GM13976 (cell line): Measurements from ENCODE around the gene C11orf58.

ENCODE experiments used
- DNase-seq: peaks from one replicate; pipeline ENCODE4 v3.0.0; 2012; ENCODE audit warnings: low spot score
- CTCF ChIP-seq: IDR thresholded peaks from 2 replicates; pipeline ENCODE4 v1.5.1; 2012; ENCODE audit warnings: borderline replicate concordance, mild to moderate bottlenecking; ENCODE audit not compliant: insufficient read depth; ENCODE audit errors: extremely low read depth, missing control alignments, control extremely low read depth
- in situ Hi-C: fragments of 300-500 bp; cut with MboI; formaldehyde crosslinking; loops from one replicate; pipeline ENCODE4 v1.12.0; 2022; ENCODE audit warnings: low sequenced_read_pairs, mixed read lengths, inconsistent platforms; ENCODE audit not compliant: unreplicated experiment

The C11orf58 gene

GRCh38 chr11:16738193-16738946 lies at the start of gene C11orf58:
TSS of gene C11orf58 (plus strand) at chr11:16738647. CDS start at chr11:16738779, 132 bp downstream.
- DNase-seq: peak; percentile 90
- in situ Hi-C loops: no loop called here
- TF ChIP-seq CTCF: no peak

- in situ Hi-C loops: no loop called here
- DNase-seq: no peak
- TF ChIP-seq CTCF: no peak
These were observed 48.4 kb upstream of the C11orf58 start for GRCh38 chr11:16690086-16690485.

- in situ Hi-C loops: no loop called here
- TF ChIP-seq CTCF: no peak
- no peak for DNase-seq
These were observed 34.7 kb upstream of the C11orf58 start for GRCh38 chr11:16703795-16704194.

GRCh38 chr11:16713594-16713993 lies 24.9 kb upstream of the C11orf58 start:
- in situ Hi-C loops: no loop called here
- no peak for TF ChIP-seq CTCF
- DNase-seq: no peak

GRCh38 chr11:16722581-16723344 lies 15.7 kb upstream of the C11orf58 start:
- DNase-seq: no peak

GRCh38 chr11:16727806-16728205 lies 10.6 kb upstream of the C11orf58 start:
- TF ChIP-seq CTCF: no peak
- no peak for DNase-seq
- in situ Hi-C loops: no loop called here

More at GRCh38 chr11:16722581-16723344, 15.7 kb upstream of the C11orf58 start:
- no peak for TF ChIP-seq CTCF
- in situ Hi-C loops: no loop called here
